Glomerular endothelial cell (primary cell): ENCODE data around the gene PHF19. TPM values are rescaled to one million over a fixed set of nuclear protein-coding genes. Genes with fewer than 3 reads are reported as not detected.
A peak's percentile ranks its signal among the peaks of the same experiment; 100 is the strongest.

ENCODE experiments used
- DNase-seq: peaks from one replicate; pipeline ENCODE4 v3.0.0-alpha.2; 2011; ENCODE audit warnings: low read depth, low spot score; ENCODE audit errors: extremely low read depth
- total RNA-seq: library from RNA; depleted of rRNA; stranded (reverse); fragments of >200 nt; gene quantifications from 2 replicates; pipeline ENCODE4 v1.2.3, GENCODE V29; 2015

PHF19 gene
- total RNA-seq, 1 donor from 2014 or later, result 36.8 TPM

DNA sequence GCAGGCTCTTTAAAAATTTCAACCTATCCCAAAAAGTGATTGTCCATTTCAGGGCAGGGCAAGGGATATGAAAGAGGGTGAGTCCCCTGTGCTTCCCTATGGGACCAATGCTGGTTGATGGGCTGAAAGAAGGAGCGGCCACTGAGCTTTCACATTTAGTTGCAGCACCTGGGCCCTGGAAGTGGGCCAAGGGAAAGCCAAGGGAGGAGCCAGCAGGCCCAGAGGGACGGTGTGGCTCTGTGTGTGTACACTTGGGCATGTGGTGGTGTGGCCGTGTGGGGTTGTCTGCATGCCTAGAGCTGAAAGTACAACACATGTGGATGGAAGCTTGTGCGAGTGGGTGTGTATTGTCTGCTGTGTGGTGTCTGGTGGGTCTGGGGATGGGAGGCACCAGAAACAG lies 20.3 kb downstream of the PHF19 start:
- DNase-seq, result no peak

DNA sequence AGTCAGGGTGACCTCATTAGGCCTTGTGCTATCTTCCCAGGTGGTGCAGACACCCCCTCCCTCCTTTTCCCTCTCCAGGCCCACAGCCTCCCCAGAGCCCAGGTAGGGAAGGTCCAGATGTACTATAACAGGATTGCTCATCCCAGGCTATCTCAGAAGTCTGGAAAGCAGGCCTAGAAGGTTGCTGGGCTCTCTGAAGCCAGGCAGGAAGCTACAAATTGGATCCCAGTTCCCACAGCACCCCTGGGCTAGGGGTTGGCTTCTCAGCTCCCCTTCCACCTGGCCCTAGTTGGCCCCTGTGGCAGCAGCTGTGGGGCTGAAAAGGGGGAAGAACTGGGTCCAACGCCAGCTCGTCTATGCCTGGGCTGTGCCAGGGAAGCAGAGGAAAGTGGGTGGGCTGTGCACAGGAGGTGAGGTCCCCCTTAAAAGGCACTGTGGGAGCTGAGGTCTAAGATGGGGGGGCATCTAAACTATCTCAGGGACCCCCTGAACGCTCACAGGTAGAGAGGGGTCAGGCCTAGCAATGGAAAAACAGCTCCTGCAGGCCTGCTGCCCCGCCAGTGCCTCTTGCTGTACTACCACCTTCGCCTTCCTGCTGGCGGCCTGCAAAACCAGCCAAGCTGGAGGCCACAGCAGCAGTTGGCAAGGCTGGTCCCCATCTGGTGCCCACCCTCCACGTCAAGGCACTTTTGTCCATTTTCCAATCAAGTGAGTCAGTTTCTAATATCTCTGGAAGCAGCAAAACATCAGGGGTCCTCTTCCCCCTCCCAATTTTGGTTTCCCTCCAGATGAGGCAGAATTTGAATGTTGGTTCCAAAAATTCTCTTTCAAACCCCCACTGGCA lies 20.9 kb downstream of the PHF19 start:
- DNase-seq, result no peak

DNA sequence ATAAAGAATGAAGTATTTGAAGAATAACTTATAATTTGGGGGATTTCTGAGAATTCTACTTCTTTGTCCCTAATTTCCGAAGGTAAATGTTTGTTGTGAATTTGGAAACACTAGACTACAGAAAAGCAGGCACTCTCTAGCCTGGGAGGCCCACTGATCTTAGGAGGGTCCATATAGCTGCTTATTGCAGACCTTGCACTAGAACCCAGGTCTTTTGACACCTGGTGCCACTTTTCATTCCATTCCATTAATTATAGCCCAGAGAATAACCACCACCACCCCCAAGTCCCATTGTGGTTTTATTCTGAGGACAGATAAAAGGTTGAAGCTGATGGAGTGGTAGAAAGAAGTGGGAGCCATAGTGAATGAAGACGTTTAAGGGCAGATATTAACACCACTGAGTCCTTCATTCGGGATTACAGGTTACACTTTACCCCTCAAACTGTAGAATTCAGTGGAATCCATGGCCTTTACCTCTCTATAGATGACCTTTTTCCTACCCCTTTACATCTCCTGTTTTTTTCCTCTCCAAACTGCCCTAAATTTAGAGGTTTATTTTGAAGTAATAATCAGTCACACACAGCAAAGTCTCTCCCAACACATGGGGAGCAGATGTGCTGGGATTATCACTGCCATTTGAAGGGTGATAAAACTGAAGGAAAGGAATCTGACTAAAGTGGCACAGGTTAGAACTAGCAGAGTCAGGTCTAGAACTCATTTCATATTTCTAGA lies 22.2 kb downstream of the PHF19 start:
- no peak for DNase-seq

DNA sequence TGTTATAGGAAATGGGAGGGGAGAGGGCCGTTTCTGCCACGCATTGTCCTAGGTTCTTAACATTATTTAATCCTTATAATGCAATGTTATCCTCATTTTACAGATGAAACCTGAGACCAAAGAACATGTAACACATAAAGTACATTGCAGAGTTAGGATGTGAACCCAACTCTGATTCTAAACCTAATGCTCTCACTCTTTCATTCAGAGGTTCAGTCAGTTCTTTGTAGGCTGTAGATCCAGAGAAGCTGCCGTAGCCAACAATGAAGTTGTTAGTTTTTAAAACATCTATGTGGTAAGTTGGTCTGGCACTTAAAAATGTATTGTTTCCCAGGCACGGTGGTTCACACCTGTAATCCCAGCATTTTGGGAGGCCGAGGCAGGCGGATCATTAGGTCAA lies 23.8 kb downstream of the PHF19 start:
- no peak for DNase-seq

DNA sequence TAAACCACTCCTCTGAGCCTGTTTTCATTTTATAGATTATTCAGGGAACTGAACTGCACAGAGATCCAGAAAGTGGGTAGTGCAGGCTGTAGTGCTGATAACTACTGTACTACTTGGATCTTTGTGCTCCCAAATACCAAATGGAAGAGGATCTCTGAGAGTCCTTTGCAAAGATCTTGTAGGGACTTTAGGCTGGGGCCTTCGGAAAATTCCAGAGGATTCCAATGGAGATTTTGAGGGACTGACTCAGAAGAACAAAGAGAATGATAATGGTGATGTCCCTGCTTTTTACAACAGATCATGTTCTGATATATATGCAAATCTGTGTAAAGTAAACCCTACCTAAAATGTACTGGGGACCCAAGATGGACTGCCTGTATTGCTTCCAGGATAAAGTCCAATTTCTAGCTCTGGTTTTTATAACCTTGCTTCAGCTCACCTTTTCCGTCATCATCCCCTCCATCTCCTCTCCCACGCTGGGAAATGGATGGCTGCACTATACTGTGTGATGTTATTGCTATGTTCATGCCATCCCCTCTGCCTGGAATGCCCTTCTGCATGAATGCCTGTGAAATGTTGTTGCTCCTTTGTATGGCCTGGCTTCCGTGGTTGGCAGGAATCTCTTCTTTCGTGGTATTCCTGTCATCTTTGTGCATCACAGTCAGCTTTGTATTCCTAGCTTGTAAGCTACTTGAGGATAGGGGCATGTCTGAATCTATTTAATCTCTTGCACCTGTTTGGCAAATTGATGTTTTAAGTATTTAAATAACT lies 24.6 kb downstream of the PHF19 start:
- no peak for DNase-seq

DNA sequence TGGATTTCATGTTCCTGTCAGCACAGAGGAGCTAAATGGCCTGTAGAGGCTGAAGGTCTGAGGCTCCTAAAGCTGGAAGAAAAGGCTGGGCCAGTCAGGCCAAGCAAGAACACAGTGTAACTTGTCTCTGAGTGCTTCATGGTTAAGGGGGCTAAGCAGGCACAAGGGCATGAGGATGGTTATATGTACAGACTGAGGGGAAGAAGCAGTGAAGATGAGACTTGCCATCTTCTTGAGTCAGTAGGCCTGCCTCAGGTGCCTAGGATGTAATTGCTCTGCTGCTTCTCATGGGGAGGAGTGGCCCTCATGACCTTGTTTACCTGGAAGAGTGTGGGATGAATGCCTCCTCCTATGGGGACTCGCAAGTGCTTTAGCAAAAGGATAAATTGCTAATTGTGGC lies 25.5 kb downstream of the PHF19 start:
- no peak for DNase-seq

DNA sequence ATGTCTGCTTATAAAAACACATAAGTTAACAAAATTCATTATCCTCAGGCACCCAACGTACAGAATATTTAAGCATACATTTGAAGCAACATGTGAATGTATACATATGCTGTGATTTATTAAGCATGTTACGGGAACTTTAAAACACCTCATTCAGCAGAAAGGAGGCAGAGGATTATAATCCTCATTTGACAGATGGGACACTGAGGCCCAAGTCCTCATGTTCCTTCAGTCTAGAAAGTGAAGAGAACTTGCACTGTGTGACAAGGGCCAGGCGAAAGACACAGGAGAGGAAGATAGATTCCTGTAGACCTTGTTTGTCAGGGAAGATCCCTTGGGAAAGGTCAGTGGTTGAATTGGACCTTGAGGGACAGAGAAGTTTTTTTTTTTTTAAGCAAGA lies 26.7 kb downstream of the PHF19 start:
- no peak for DNase-seq

DNA sequence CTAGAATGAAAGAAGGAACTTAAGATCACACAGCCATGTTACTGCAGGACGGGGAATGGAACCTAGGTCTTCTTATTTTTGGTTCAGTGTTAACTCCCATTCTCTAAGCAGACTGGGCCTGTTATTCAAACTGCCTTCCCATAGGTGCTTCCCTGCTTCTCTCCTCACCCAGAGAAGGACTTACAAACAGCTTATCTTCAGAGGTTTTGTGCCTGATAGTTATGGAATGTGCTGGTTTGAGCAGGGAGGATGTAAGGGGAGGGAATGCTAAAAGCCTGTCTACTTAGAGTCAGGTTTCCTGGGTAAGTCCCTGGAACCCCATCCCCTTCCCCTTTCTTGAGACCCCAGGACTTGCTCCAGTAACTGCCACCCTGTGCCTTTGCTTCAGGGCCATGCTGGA lies 30.1 kb downstream of the PHF19 start:
- no peak for DNase-seq

DNA sequence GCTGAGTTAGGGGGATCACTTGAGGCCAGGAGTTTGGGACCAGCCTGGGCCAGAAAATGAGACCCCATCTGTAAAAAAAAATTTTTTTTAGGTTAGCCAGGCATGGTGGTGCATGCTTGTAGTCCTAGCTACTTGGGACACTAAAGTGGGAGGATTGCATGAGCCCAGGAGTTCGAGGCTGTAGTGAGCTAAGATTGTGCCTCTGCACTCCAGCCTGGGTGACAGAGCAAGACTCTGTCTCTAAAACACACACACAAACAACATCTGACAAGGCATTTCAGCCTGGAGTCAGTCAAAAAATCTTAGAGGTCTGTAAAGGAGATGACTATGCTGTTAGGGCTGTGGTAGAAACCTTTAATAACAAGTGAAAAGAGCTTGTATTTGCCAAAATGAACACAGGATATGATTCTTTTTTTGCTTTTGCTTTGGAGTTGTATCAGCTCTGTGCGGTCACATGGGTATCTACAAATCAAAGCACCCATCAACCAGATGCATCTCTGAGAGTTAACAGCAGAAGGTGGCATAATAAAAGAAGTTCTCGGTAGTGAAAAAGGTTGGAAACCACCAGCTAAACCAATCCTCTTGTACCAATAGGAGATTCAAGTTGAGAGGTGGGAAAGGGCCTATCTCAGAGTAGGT lies 30.6 kb downstream of the PHF19 start:
- no peak for DNase-seq

DNA sequence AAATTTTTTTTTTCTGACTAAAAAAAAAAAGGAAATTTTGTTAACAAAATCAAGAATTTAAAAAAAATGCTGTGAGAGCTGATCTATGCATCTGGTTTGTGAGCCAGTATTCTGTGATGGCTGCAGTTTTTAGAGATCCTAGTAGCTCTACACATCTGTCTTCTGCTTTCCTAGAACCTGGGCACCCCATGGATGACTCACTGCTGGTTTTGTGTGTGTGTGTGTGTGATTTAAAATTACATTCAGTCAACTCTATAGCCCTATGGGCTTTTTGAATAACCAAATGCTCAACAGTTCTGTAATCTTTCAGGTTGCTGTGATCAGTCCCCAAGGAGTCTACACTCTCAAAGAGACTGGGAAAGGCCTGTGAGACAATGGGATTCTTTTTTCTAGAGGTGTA lies 31.7 kb downstream of the PHF19 start:
- DNase-seq, result no peak

DNA sequence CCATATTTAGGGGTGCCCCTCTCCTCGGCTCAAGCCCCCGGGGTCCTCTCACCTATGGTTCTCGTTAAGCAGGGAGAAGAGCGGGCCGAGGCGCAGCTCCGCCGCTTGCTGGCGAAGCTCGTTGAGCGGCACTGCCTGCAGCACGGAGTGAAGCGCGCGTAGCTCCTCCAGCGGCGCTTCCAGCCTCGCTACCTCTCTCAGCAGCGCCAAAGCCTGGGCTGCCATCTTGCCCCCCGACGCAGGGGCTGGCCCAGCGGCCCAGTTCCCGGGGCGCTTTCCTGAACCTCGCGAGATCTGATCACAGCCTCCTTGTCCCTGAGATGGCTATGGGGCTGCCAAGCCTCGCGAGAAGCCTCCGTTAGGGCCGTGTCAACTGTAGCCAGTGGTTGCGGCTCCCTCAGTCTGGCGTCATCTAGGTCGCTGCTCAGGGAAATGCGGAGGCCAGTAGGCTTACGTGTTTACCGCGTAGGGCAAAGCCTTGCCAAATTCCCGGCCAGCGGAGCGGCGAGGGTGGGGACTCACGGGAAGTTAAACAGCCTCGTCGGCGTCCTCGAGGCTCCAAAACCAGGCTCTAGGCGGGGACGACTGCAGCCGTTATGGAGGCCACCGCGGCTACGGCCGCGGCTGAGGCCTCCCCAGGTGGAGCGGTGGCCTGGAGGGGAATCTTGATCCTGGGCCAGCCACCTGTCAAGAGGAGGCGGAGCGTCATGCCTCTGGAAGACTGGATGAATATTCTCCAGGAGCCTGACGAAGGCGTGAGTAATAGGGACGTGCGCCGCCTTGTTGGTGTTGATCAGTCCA lies 34.1 kb downstream of the PHF19 start, which contains the start of gene PSMD5:
TSS of gene PSMD5 (minus strand) at position 238 of the 801 bp plus-strand sequence. CDS start at position 225, 13 bp downstream.
- peak; percentile 94 for DNase-seq

DNA sequence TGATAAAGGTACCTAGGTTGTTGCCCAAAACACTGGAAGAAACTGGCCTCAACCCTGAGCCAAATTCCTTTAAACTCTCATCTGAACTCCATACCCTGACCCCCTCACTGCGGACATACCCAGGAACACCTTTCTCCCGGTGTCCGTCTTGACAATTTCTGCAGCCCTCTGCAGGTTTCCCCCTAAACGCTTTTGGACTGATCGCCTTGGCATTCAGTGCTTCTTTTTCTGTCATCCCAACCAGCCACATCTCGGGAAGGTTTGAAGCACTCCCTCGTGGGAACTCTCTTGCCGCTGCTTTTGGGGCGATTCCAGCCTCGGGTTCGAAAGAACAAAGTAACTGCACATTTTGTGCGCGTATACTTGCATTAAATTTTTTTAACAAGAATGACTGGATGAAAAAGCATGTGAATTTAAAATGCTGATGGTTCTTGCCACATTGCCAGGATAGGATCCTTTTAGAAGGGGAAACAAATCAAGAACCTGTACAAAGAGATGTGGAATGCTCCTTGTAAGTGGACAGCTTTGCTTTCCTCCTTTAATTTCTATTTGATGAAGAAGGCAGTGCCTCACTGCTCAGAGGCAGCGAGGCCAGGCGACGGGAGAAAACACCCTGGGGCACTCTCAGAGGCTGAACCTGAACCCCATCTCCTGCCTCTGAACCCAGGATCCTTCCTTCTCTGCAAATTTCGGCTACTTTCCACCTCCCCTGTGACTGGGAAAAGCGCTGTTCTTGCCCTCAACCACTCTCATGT lies 34.9 kb downstream of the PHF19 start:
- no peak for DNase-seq

DNA sequence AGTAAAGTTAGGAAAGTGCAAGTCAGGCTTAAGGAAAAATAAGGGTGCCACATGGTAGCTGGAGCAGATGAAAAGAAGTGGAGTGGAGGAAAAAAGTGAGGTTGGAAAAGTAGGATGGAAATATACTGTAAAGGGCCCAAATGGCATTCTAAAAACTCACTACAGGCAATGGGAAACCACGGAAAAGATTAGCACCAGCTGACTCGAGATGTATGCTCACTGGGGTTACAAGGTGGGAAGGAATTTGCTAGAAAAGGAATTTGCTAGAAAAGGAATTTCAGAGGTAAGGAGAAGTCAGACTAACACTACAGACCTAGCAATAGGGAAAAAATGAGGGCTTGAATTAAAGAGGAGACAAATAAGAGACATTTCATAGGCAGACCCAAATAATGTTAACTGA lies 37.8 kb downstream of the PHF19 start:
- DNase-seq, result no peak

DNA sequence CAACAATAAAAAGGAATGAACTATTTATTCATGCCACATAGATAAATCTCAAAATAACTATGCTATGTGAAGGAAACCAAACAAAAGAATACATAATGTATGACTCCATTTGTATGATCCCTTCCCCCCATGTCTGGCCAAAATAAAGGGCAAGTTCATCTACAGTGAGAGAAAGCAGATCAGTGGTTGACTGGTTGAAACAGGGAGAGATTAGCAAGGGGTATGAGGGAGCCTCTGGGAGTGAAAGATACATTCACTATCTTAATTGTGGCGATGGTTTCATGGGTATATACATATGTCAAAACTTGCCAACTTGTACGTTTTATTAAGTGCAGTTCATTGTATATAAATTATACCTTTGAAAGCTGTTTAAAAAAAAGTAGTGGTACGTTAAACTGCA lies 39.1 kb downstream of the PHF19 start:
- no peak for DNase-seq

DNA sequence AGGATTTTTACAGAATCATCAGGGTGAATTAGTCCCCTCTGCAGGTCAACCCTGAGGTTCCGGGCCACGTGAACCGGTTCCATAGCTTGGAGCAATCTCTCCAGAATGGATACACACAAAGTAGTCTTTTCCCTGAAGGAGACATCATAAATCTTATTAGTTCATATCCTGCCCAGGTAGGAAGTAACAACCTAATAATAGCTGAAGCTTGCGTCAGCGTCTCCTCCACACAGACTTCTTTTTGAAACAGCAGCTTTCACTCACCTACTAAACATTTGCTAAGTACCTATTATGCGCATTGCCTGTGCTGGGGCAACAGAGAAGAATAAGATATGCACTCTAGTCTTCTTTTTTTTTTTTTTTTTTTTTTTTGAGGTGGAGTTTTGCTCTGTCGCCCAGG lies 43.7 kb downstream of the PHF19 start:
- DNase-seq, result no peak

DNA sequence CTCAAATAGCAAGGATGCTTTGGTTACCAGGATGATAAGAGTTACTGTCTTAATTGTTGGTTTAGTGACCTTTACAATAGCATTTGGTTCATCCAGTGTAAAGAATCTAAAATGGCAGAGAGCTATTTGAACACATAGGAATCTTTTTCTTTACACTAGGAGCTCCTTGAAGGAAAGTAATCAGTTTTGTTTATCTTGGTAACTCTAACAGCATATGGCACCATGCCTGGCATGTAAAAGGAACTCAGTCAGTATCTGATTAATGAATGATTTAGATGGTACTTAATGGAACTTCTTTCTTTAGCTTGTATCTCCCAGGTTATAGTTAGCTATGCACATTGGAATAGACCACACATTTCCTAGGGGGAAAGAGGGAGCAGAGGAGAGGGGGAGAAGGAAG lies 44.2 kb downstream of the PHF19 start:
- DNase-seq, result no peak

DNA sequence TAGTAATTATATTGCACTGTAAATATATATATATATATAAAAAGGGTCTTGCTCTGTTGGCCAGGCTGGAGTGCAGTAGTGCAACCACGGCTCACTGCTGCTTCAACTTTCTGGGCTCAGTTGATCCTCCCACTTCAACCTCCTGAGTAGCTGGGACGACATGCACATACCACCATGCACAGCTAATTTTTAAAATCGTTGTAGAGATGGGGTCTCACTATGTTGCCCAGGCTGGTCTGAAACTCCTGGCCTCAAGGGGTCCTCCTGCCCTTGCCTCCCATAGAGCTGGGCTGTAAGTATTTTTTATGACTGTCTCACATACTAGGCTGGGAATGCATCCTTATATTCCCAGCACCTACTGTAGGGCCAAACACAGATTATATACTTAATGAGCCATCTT lies 46.1 kb downstream of the PHF19 start:
- no peak for DNase-seq

DNA sequence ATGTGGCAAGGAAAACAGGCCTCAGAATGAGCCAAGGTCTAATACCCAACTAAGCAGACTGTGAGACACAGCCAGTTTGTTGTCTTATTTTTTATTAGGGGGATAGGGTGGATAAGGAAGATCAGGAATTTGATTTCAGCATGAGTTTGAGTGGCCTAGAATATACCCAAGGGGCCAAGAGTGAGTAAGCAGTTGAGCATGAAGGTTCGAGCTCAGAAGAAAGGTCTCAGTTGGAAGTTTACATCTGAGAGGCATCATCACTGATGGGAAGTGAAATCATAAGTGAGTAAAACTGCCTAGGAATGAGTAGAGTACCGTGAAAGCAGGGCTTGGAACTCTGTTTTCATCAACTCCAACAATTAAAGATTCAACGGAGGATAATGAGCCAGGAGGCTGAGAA lies 46.8 kb downstream of the PHF19 start:
- no peak for DNase-seq

DNA sequence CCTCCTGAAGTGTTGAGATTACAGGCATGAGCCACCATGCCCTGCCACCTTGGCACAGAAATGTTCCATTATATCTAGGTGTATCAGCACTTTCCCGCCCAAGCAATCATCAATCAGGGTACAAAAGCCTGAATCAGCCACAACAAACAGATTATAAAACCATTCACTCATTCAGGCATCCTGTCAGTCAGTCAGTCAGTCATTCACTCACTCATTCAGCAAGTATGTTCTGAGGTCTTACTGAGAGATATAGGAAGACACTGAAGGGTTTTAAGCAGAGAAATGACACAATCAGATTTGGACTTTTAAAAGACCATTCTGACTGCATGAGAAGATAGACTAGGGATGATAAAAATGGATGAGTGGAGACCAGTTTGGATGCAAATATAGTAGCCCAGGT lies 47.3 kb downstream of the PHF19 start:
- DNase-seq, result no peak
